Inferior parietal cortex (tissue), 1 donor: Measurements from ENCODE around the gene CLHC1.
"Not testable (repeated sequence)": the region's sequence is repeated elsewhere in the genome, so short reads cannot be mapped to it uniquely, and the experiment has no call there.

Experiments used
- DNase-seq: peaks from one replicate; pipeline ENCODE4 v3.0.0-alpha.2; 2016; ENCODE audit errors: extremely low spot score

CLHC1 gene

GRCh38 chr2:55153584-55154299, 78.4 kb downstream of the CLHC1 start:
- no peak for DNase-seq

DNA sequence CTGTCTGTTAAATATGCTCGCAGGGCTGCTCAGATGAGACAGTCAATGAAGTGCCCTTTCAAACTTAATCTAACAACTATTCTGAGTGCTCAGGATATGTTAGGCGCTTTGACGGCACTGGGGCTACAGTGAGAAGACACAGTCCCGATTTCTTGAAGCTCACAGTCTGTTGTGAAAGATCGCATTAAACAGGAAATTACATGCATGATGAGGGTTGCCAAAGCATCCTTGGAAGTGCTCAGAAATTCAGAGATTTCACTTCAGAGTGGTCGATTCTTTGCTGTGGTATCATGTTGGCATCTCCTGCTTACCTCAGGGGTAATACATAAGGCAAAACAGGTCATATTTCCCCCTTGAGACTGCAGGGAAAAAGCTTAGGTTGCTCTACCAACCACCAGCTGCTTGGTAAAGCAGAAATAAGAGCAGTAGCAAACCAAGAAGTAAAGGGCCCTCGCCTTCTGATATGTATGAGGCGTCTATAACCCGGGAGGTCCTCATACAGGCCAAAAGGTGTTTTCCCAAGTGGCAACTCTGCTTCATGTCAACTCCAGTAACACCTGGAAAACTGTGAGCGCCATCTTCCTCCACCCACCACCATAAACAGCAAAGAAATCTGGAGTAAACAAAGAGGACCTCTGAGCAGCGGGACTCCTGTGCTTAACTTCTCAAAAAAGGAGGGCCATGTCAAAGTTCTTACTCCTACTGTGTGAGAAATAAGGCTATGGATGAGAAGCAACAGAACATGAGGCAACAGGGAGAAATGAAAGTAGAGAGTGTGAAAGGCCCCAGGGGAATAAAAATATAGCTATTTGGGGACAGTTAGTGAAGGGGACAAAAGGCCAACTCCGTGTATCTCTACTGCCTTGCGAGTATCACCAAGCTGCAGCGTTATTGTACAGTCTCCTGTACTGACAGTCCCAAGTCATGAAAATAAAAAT, 79.3 kb downstream of the CLHC1 start:
- DNase-seq, result no peak

DNA sequence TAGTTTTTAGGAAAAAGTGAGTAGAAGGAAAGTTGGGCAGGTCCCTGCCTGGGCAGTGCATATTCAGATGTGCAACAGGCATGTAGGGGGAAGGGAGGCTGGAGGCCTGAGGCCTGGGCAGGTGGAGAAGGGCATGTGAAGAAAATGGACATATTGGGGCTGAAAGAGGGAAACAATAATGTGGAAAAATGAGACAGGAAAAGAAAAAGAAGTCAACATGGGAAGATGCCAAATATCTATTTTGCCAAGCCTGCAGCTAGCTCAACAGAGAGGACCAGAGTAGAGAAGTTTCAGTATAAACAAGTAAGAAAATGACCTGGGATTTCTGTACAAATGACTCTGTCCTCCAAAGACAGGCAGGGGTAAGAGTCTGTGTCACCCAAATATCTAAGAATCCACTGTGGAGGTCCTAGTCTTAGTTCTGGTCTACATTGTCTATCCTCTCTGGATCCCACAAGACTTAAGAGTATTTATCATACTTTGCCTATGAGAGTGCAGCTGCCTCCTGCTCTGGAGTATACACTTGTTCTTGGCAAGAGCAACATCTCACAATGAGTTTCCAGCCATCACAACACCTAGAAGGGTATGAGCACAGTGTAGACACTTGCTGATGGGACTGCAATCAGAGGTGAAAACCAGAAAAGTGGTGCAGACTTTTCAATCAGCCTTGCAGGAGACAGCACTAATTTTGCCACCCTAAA, 80.2 kb downstream of the CLHC1 start:
- no peak for DNase-seq

DNA sequence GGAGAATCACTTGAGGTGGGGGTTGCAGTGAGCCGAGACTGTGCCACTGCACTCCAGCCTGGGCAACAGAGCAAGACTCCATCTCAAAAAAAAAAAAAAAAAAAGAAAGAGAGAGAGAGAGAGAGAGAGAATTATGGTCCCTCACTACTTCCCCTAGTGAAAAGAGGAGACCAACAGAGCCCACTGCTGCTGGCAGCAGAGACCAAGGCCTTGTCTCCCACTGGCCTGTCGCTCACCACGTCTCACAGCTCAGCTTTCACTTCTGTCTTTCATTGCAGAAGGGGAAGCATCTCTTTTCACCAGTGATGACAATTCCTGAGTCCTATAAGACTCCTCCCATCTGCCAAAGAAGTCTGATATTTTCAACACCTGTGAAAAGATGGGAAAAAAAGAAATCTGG, 81.3 kb downstream of the CLHC1 start:
- DNase-seq, result no peak

GRCh38 chr2:55148269-55148668, 83.8 kb downstream of the CLHC1 start:
- DNase-seq, result no peak

DNA sequence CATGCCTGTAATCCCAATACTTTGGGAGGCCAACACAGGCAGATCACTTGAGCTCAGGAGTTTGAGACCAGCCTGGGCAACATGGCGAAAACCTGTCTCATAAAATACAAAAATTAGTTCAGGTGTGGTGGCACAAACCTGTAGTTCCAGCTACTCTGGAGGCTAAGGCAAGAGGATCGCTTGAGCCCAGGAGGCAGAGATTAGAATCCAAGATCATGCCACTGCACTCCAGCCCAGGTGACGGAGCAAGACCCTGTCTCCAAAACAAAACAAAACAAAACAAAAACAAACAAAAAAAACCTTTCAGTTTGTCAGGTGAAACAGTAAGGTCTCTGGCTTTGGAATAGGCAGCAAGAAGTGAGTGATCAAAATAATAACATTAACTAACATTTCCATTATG, 84.6 kb downstream of the CLHC1 start:
- no peak for DNase-seq

DNA sequence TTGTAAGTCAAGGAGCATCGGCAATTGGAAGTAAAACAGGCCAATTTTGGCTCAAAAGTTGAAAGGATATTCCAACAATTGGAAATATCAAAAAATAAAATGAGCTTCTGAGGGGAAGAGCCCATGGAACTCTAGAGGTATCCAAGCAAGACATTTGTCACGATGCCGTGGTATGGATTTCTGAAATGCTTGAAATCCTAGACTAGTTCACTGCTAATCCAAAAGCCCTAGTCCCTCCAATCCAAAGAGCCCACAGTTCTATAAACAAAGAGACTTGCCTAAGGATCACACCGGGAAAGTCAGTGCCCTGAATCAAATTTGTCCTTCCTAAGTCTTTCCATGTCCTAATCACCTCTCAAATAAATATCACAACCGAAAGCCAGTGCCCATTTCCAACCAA, 85.1 kb downstream of the CLHC1 start:
- DNase-seq, result no peak

DNA sequence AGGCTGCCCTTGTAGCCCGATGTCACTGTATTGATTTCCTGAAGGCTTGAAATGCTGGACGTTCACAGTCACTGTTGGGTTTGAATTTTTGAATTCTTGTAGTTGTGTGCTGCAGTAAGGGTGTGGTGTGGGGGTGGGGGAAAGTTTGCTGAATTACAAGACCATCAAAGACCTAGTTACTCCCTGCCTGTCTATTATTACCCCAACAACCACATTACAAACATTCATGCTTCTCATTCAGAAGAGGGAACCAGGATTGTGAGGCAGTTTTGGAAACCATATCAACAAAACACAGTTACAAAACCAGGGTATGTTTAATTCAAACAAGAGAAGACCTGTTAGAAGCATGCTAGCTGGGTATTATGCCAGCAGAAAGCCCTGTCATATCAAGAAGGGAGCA, 85.8 kb downstream of the CLHC1 start:
- DNase-seq, result no peak

DNA sequence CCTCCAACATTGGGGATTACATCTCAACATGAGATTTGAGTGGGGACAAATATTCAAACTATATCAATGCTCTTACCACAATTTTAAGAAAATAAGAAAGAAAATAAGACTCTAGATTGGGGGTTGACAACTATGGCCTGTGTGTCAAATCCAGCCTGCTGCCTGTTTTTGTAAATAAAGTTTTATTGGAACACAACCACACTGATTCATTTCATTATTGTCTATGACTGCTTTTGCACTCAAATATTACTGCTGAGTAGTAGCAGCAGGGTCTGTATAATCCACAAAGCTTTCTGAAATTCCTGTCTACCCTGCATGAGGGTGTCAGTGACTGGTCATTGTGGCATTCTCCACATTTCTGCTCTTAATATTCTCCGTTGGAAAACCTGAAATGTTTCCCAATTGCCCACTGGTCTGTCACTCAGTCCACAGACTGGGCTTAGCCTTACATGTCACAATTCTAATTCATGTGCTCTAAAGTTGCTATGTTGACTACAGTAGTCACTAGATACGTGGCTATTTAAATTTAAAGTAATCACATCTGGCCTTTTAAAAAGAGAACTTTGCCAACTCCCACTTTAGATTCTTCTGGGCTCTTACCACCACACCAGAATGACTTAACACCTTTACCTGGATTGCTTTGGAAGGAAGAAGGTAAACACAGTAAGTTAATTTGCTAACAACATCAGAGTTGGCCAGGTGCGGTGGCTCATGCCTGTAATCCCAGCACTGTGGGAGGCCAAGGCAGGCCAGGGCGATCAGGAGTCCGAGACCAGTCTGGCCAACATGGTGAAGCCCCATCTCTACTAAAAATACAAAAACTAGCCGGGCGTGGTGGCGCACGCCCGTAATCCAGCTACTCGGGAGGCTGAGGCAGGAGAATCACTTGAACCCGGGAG, 86.9 kb downstream of the CLHC1 start:
- no peak for DNase-seq

DNA sequence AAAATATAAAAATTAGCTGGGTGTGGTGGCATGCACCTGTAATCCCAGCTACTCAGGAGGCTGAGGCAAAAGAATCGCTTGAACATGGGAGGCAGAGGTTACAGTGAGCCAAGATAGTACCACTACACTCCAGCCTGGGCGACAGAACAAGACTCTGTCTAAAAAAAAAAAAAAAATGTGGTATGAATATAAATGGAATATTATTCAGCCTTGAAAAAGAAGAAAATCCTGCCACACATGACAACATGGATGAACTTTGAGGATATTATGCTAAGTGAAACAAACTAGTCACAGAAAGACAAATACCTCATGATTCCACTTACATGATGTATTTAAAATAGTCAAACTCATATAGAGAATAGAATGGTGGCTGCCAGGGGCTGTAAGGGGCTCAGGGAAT, 88.4 kb downstream of the CLHC1 start:
- not testable (repeated sequence) for DNase-seq

GRCh38 chr2:55142518-55142917, 89.6 kb downstream of the CLHC1 start:
- DNase-seq, result no peak

GRCh38 chr2:55141572-55142413, 90.3 kb downstream of the CLHC1 start:
- no peak for DNase-seq

GRCh38 chr2:55140316-55141219, 91.5 kb downstream of the CLHC1 start:
- DNase-seq, result peak; percentile 50

DNA sequence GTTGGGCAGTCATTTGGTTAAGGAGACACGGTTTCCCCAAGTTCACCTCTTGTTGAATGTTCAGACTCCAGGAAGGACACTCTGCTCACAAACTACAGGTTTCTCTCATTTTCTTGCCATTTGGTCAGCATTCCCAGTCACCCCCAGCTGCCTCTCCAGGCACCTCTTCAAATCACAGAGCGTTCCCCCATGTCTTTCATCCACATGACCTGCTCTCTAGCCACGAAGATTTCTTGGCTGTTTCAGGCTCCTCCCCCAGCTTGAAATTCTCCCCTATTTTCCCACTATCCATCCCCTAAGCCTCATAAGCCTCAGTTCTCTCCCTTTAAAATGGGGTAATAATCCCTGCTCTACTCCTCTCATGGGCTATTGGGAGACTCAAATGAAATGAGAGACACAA, 92.8 kb downstream of the CLHC1 start:
- DNase-seq, result no peak

DNA sequence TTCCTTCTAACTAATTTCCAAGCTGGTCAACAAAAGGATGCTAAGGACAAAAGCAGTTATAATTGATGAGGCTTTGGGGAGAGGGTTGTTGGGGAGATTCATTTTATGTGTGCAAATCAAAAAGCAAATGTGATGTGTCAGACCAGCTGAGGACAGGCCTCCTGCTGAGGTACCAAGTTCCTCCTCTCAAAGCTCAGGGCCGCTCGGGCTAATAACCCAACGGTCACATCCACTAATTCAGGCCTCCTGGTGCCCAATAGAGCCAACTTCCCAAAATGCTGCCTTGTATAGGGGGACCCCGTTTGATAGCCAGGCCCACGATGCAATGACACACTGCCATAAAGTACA, 93.2 kb downstream of the CLHC1 start:
- DNase-seq, result no peak

DNA sequence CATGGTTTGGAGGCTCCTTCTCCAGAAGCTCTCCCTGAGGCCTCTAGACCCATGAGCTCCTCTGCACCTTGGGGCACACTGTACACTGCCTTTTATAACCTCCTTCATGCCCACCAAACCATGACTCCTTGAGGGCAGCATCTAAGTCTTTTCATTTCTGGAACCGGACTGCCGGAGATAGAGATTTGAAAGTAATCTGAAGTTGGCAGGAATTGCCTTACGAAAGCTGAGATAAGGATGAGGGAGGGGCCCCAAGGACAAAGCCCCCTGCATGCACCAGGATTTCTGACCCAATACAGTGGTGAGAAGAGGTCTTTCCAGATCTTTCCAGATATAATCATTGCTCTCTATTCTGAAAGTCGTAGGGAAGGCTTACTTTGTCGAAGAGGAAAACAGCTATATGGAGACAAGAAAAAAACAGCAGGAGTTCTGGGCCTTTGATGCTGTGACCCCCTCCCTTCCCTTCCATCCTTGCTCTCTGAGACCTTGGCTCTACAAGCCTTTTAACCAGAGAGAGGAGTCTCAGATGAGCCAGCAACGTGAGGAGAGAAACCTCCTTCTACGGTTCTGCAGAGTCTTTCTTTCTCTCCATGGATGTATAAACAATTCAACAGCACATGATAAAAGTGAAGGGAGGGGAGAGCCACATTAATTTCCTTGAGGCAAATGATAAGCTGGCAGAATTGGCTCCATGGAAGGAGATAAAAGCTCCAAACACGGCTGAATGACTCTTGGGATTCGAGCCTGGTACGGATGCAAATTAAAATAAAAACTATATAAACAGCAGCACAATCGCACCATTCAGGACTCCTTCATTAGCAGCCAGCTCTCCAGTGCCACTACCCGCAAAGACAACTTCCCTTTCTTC, 93.8 kb downstream of the CLHC1 start:
- peak; percentile 79 for DNase-seq

- DNase-seq, result no peak
Observed at GRCh38 chr2:55137024-55137958, 94.8 kb downstream of the CLHC1 start.
